Aorta (tissue), 5 donors: Measurements from ENCODE around the gene ESRRB. TPM values are rescaled to one million over a fixed set of nuclear protein-coding genes. Genes with fewer than 3 reads are reported as not detected.

Experiments used
- ATAC-seq: fragments of 200-7000 bp; cut with Tn5 transposase; one replicate; pipeline ENCODE4 v1.9.1; 2022; ENCODE audit warnings: moderate library complexity; ENCODE audit not compliant: low FRiP score
- DNase-seq, 2 donors: peaks; one replicate each; pipeline ENCODE4 v3.0.0-alpha.2; 2020
- H3K27ac ChIP-seq, 2 donors: one replicate each; pipeline ENCODE4 v1.5.1; 2013; ENCODE audit warnings: low read length in 2 of 2, mild to moderate bottlenecking in 2 of 2, moderate library complexity in 2 of 2, control low read depth in 1 of 2, inconsistent platforms in 1 of 2, low read depth in 1 of 2
- H3K27me3 ChIP-seq, 2 donors: one replicate each; pipeline ENCODE4 v1.6.1; 2013; ENCODE audit warnings: control low read depth in 1 of 2, low read length in 1 of 2, mild to moderate bottlenecking in 1 of 2, moderate library complexity in 1 of 2; ENCODE audit not compliant: insufficient read depth in 2 of 2, control insufficient read depth in 1 of 2
- H3K36me3 ChIP-seq, 2 donors: one replicate each; pipeline ENCODE4 v1.6.1; 2013; ENCODE audit warnings: control low read depth in 1 of 2, low read length in 1 of 2, mild to moderate bottlenecking in 1 of 2; ENCODE audit not compliant: insufficient read depth in 2 of 2, control insufficient read depth in 1 of 2
- H3K4me1 ChIP-seq, 2 donors: one replicate each; pipeline ENCODE4 v1.6.1; 2013; ENCODE audit warnings: low read length in 2 of 2, control low read depth in 1 of 2, mild to moderate bottlenecking in 1 of 2, moderate library complexity in 1 of 2; ENCODE audit not compliant: insufficient read depth in 2 of 2, control insufficient read depth in 1 of 2
- H3K4me3 ChIP-seq, 2 donors: one replicate each; pipeline ENCODE4 v1.5.1; 2013; ENCODE audit warnings: low read length in 2 of 2, control low read depth in 1 of 2, mild to moderate bottlenecking in 1 of 2
- H3K9me3 ChIP-seq: one replicate; pipeline ENCODE4 v1.6.1; 2013; ENCODE audit warnings: mild to moderate bottlenecking, low read length; ENCODE audit not compliant: control insufficient read depth
- WGBS, 2 donors: extraction: QIAGEN DNeasy Blood & Tissue Kit; methylation state at CpG; one replicate each; pipeline ENCODE4 v1.1.7; 2013; 5-methylcytosine and 5-hydroxymethylcytosine counted together
- intact Hi-C, 2 donors: fragments of 100-400 bp; cut with DNase I; formaldehyde crosslinking; loops; one replicate each; pipeline versions ENCODE4 v1.14.2 to v1.15.0; 2022
- polyA plus RNA-seq, 2 donors: library from polyadenylated mRNA; stranded (reverse); fragments of 200-250 nt; gene quantifications; one replicate each; pipeline ENCODE4 v1.2.3, GENCODE V29; 2013
- total RNA-seq, 2 donors: library from RNA; stranded (reverse); fragmentation: NEBNext Ultra II Directional; extraction: Animal tissue kit (Norgen Biotek cat#: 25700); gene quantifications; one replicate each; pipeline ENCODE4 v1.2.1, GENCODE V29; 2021
- donor health status: healthy with polysubstance abuse.
- donor health status: Bipolar disorder and iron deficiency.
- donor health status: DM: no; HTN: no; CAD: no.
- donor health status: DM: no; HTN: no; CAD: no.
- donor health status: DM: yes; HTN: yes; CAD: no.

ESRRB gene
- total and polyA plus RNA-seq, 4 donors, result 0.23 to 0.52 (median 0.33) TPM; not detected in 1

GRCh38 chr14:76389841-76390240 is 13.9 kb downstream of the ESRRB start:
- ATAC-seq, result no peak
- 89% methylated on average over 9 of the region's 9 CpGs for WGBS, 2 donors
- Histone ChIP-seq H3K4me3 (no peak overlapping the region), H3K27ac (no peak overlapping the region), H3K36me3 (no peaks in the 10 kb centered on the region), H3K4me1 (no peaks in the 10 kb centered on the region), H3K9me3 (no peaks in the 10 kb centered on the region), H3K27me3 (peaks cover 0 to 2% of the 10 kb centered on the region in 2 donors)
- intact Hi-C loops, result loop anchor here in 1 of 2 donors (10.0 kb wide), 1 partner anchor 335 kb away; no protein-coding TSS in a partner anchor
- no peak for DNase-seq

GRCh38 chr14:76390621-76391020 is 14.7 kb downstream of the ESRRB start:
- Histone ChIP-seq H3K4me1 (no peaks in the 10 kb centered on the region), H3K9me3 (no peaks in the 10 kb centered on the region), H3K27ac (no peak overlapping the region), H3K4me3 (no peak overlapping the region), H3K27me3 (peaks cover 0 to 2% of the 10 kb centered on the region in 2 donors), H3K36me3 (no peaks in the 10 kb centered on the region)
- 86 to 90% methylated on average over 7 of the region's 7 CpGs for WGBS, 2 donors
- intact Hi-C loops, result no loop called here
- no peak for DNase-seq
- ATAC-seq, result no peak

GRCh38 chr14:76391981-76392690 is 16.2 kb downstream of the ESRRB start:
- Histone ChIP-seq H3K4me3 (no peak overlapping the region), H3K27ac (no peak overlapping the region), H3K27me3 (peaks cover 0 to 2% of the 10 kb centered on the region in 2 donors), H3K9me3 (no peaks in the 10 kb centered on the region), H3K36me3 (no peaks in the 10 kb centered on the region), H3K4me1 (no peaks in the 10 kb centered on the region)
- DNase-seq (no peak), ATAC-seq (no peak)
- 83 to 86% methylated on average over 12 of the region's 12 CpGs for WGBS, 2 donors
- intact Hi-C loops, result no loop called here

GRCh38 chr14:76394569-76394968 is 18.6 kb downstream of the ESRRB start:
- WGBS, 2 donors, result 79 to 87% methylated on average over 5 of the region's 5 CpGs
- DNase-seq (no peak), ATAC-seq (no peak)
- Histone ChIP-seq H3K27me3 (no peaks in the 10 kb centered on the region), H3K36me3 (no peaks in the 10 kb centered on the region), H3K27ac (no peak overlapping the region), H3K4me1 (no peaks in the 10 kb centered on the region), H3K4me3 (no peak overlapping the region), H3K9me3 (no peaks in the 10 kb centered on the region)
- intact Hi-C loops, result no loop called here

GRCh38 chr14:76395161-76395560 is 19.2 kb downstream of the ESRRB start:
- intact Hi-C loops, result no loop called here
- WGBS, 2 donors, result 83 to 92% methylated on average over 8 of the region's 8 CpGs
- Histone ChIP-seq H3K27ac (no peak overlapping the region), H3K4me3 (no peak overlapping the region), H3K4me1 (no peaks in the 10 kb centered on the region), H3K9me3 (no peaks in the 10 kb centered on the region), H3K36me3 (no peaks in the 10 kb centered on the region), H3K27me3 (no peaks in the 10 kb centered on the region)
- no peak for ATAC-seq
- no peak for DNase-seq

- Histone ChIP-seq H3K9me3 (no peaks in the 10 kb centered on the region), H3K27me3 (no peaks in the 10 kb centered on the region), H3K27ac (no peak overlapping the region), H3K4me3 (no peak overlapping the region), H3K36me3 (no peaks in the 10 kb centered on the region), H3K4me1 (no peaks in the 10 kb centered on the region)
- DNase-seq, result no peak
- ATAC-seq, result no peak
- 64 to 65% methylated on average over 19 of the region's 19 CpGs for WGBS, 2 donors
- intact Hi-C loops, result no loop called here
Measured at GRCh38 chr14:76396714-76397187, 20.8 kb downstream of the ESRRB start.

GRCh38 chr14:76405627-76406026 is 29.7 kb downstream of the ESRRB start:
- H3K36me3 ChIP-seq, result no peaks in the 10 kb centered on the region
- no peaks in the 10 kb centered on the region for H3K4me1 ChIP-seq
- peaks cover 0 to 1% of the 10 kb centered on the region in 2 donors for H3K27me3 ChIP-seq
- intact Hi-C loops, result no loop called here
- DNase-seq, result no peak
- H3K4me3 ChIP-seq, result no peak overlapping the region
- ATAC-seq, result no peak
- WGBS, 2 donors, result 86 to 87% methylated on average over 7 of the region's 7 CpGs
- no peaks in the 10 kb centered on the region for H3K9me3 ChIP-seq
- H3K27ac ChIP-seq, result no peak overlapping the region

GRCh38 chr14:76407449-76408150 is 31.7 kb downstream of the ESRRB start:
- intact Hi-C loops, result no loop called here
- no peak for ATAC-seq
- Histone ChIP-seq H3K4me1 (no peaks in the 10 kb centered on the region), H3K9me3 (no peaks in the 10 kb centered on the region), H3K4me3 (no peak overlapping the region), H3K27ac (no peak overlapping the region), H3K27me3 (peaks cover 0 to 1% of the 10 kb centered on the region in 2 donors), H3K36me3 (no peaks in the 10 kb centered on the region)
- WGBS, 2 donors, result 70 to 72% methylated on average over 9 of the region's 9 CpGs
- peak; percentile 17 to 57 for DNase-seq

GRCh38 chr14:76408877-76409276 is 32.9 kb downstream of the ESRRB start:
- H3K36me3 ChIP-seq, result no peaks in the 10 kb centered on the region
- no peaks in the 10 kb centered on the region for H3K9me3 ChIP-seq
- DNase-seq (peak in 1 of 2 donors; percentile 20), ATAC-seq (no peak)
- H3K27me3 ChIP-seq, result peaks cover 0 to 1% of the 10 kb centered on the region in 2 donors
- intact Hi-C loops, result no loop called here
- no peak overlapping the region for H3K27ac ChIP-seq
- no peaks in the 10 kb centered on the region for H3K4me1 ChIP-seq
- no peak overlapping the region for H3K4me3 ChIP-seq
- 87 to 94% methylated on average over 1 of the region's 1 CpG for WGBS, 2 donors
